PFSK-1 (cell line): ENCODE measurements around the gene CDKN2B.

ENCODE experiments used
- POLR2AphosphoS5 ChIP-seq: IDR thresholded peaks from 2 replicates; pipeline ENCODE4 v1.6.1; 2012; ENCODE audit warnings: low read depth, mild to moderate bottlenecking, control low read depth, low read length, moderate library complexity
- SIN3A ChIP-seq: IDR thresholded peaks from 2 replicates; pipeline ENCODE4 v1.6.1; 2012; ENCODE audit warnings: mild to moderate bottlenecking, low read length, moderate library complexity, borderline replicate concordance; ENCODE audit not compliant: insufficient read depth
- TAF1 ChIP-seq: IDR thresholded peaks from 2 replicates; pipeline ENCODE4 v1.6.1; 2012; ENCODE audit warnings: low read length, control low read depth, borderline replicate concordance; ENCODE audit not compliant: insufficient read depth
- TF ChIP-seq, protein P1 (sequence below), 2 experiments: IDR thresholded peaks; 2 replicates each; pipeline versions ENCODE4 v1.6.1 to v1.8.0; 2011 to 2012; ENCODE audit warnings: low read depth in 2 of 2, low read length in 2 of 2, control low read depth in 1 of 2, inconsistent platforms in 1 of 2, mild to moderate bottlenecking in 1 of 2, moderate library complexity in 1 of 2; ENCODE audit not compliant: insufficient read depth in 1 of 2

DNA sequence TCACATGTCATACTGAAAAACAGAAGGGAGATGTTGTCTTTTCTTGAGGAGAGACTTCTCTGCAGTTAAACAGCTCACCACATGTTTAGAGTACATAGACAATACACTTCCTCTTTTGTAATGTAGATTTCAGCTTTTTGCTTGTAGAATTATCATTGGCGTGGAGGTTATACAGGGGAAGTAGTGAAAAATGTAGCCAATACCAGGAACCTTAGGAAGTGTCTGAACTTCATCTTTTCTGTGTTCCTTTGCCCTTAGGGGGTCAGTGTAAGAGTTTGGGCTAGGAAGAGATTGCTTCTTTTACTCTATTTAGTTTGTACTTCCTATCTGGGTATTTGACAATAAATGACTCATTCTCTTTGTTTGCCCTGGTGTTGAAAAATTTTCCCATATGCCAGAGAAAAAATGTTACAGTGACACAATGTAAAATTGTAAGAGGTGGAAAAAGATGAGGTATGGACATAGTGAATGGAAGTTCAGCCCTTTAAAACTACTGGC is 21.0 kb upstream of the CDKN2B start:
- TF ChIP-seq TAF1, result no peak
- TF ChIP-seq, protein P1, sequence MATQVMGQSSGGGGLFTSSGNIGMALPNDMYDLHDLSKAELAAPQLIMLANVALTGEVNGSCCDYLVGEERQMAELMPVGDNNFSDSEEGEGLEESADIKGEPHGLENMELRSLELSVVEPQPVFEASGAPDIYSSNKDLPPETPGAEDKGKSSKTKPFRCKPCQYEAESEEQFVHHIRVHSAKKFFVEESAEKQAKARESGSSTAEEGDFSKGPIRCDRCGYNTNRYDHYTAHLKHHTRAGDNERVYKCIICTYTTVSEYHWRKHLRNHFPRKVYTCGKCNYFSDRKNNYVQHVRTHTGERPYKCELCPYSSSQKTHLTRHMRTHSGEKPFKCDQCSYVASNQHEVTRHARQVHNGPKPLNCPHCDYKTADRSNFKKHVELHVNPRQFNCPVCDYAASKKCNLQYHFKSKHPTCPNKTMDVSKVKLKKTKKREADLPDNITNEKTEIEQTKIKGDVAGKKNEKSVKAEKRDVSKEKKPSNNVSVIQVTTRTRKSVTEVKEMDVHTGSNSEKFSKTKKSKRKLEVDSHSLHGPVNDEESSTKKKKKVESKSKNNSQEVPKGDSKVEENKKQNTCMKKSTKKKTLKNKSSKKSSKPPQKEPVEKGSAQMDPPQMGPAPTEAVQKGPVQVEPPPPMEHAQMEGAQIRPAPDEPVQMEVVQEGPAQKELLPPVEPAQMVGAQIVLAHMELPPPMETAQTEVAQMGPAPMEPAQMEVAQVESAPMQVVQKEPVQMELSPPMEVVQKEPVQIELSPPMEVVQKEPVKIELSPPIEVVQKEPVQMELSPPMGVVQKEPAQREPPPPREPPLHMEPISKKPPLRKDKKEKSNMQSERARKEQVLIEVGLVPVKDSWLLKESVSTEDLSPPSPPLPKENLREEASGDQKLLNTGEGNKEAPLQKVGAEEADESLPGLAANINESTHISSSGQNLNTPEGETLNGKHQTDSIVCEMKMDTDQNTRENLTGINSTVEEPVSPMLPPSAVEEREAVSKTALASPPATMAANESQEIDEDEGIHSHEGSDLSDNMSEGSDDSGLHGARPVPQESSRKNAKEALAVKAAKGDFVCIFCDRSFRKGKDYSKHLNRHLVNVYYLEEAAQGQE (IDR thresholded peaks at IDR 0.05; ENCODE audit: insufficient read depth in 1 of 2, low read depth in 2 of 2, low read length in 2 of 2), result no peak
- TF ChIP-seq SIN3A, result no peak
- TF ChIP-seq POLR2AphosphoS5, result no peak
